Osteoblast (primary cell): ENCODE measurements around the gene PTPRD. TPM values are rescaled to one million over a fixed set of nuclear protein-coding genes. Genes with fewer than 3 reads are reported as not detected.

ENCODE experiments used
- DNase-seq: peaks from one replicate; pipeline ENCODE4 v3.0.0; 2011; ENCODE audit warnings: low spot score, mixed read lengths; ENCODE audit not compliant: insufficient read length; ENCODE audit errors: missing footprints
- H2AFZ ChIP-seq: 2 replicates; pipeline ENCODE4 v1.6.0; 2011; ENCODE audit warnings: mild to moderate bottlenecking, low read length
- H3K27ac ChIP-seq: 2 replicates; pipeline ENCODE4 v1.5.1; 2011; ENCODE audit warnings: mild to moderate bottlenecking, low read depth, low read length, moderate library complexity
- H3K27me3 ChIP-seq: 2 replicates; pipeline ENCODE4 v1.6.0; 2012; ENCODE audit warnings: mild to moderate bottlenecking, control low read depth, inconsistent platforms, low read length, moderate library complexity; ENCODE audit not compliant: insufficient read depth
- H3K36me3 ChIP-seq: 2 replicates; pipeline ENCODE4 v1.5.1; 2011; ENCODE audit warnings: mild to moderate bottlenecking, low read length, control low read depth, moderate library complexity; ENCODE audit not compliant: insufficient read depth
- H3K4me1 ChIP-seq: 2 replicates; pipeline ENCODE4 v1.5.1; 2011; ENCODE audit warnings: mild to moderate bottlenecking, low read length, control low read depth, moderate library complexity; ENCODE audit not compliant: insufficient read depth
- H3K4me2 ChIP-seq: 2 replicates; pipeline ENCODE4 v1.6.0; 2011; ENCODE audit warnings: mild to moderate bottlenecking, low read length; ENCODE audit not compliant: insufficient read depth
- H3K4me3 ChIP-seq: fragments of 200-600 bp; sonication (generic); 3 replicates; pipeline ENCODE4 v1.5.1; 2012; ENCODE audit warnings: mild to moderate bottlenecking, low read length, inconsistent platforms; ENCODE audit not compliant: insufficient read depth
- H3K79me2 ChIP-seq: 2 replicates; pipeline ENCODE4 v1.6.0; 2012; ENCODE audit warnings: mild to moderate bottlenecking, low read length, control low read depth, inconsistent platforms; ENCODE audit not compliant: insufficient read depth
- H3K9me3 ChIP-seq: 2 replicates; pipeline ENCODE4 v1.5.1; 2011; ENCODE audit warnings: low read depth, low read length, control low read depth
- H4K20me1 ChIP-seq: 2 replicates; pipeline ENCODE4 v1.6.0; 2012; ENCODE audit warnings: mild to moderate bottlenecking, low read length, control low read depth; ENCODE audit not compliant: insufficient read depth
- CTCF ChIP-seq: IDR thresholded peaks from 2 replicates; pipeline ENCODE4 v1.5.1; 2011; ENCODE audit warnings: mild to moderate bottlenecking, low read depth, low read length, moderate library complexity; ENCODE audit errors: extremely low read depth
- total RNA-seq: library from RNA; depleted of rRNA; stranded (reverse); fragments of >200 nt; gene quantifications from 2 replicates; pipeline ENCODE4 v1.2.3, GENCODE V29; 2012

Gene PTPRD
- total RNA-seq, 1 donor: 23.9 TPM

DNA sequence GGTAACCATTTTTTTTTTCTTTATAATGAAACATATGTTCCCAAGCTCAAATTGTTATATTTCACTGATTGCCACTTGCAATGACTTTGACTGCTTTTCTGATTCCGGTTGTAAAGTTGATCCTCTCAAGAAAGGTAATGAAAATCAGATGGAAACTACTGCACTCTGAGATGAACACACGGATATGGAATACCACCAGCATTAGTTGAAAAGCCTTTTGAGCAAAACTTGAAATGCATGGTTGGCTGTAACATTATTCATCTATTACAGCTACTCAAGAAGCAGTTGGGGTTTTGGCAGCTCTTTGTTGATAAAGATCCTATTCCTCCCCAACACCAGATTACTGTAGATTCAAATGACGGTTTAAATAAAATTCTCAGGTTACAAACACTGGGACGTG lies 2221.7 kb downstream of the PTPRD start:
- H3K27ac ChIP-seq: no peak overlapping the region
- no peak overlapping the region for H3K4me2 ChIP-seq
- H4K20me1 ChIP-seq: no peaks in the 10 kb centered on the region
- H2AFZ ChIP-seq: no peak overlapping the region
- no peak overlapping the region for H3K4me3 ChIP-seq
- H3K9me3 ChIP-seq: no peaks in the 10 kb centered on the region
- no peaks in the 10 kb centered on the region for H3K79me2 ChIP-seq
- no peaks in the 10 kb centered on the region for H3K27me3 ChIP-seq
- no peak for DNase-seq
- TF ChIP-seq CTCF: no peak
- H3K36me3 ChIP-seq: no peaks in the 10 kb centered on the region
- no peaks in the 10 kb centered on the region for H3K4me1 ChIP-seq

- DNase-seq: no peak
Measured at GRCh38 chr9:8390571-8390970, 2222.2 kb downstream of the PTPRD start.

GRCh38 chr9:8389531-8389930 lies 2223.3 kb downstream of the PTPRD start:
- Histone ChIP-seq H3K4me1 (no peaks in the 10 kb centered on the region), H3K4me2 (no peak overlapping the region), H3K36me3 (no peaks in the 10 kb centered on the region), H4K20me1 (no peaks in the 10 kb centered on the region), H3K9me3 (no peaks in the 10 kb centered on the region), H3K27me3 (no peaks in the 10 kb centered on the region), H3K4me3 (no peak overlapping the region), H3K27ac (no peak overlapping the region), H3K79me2 (no peaks in the 10 kb centered on the region), H2AFZ (no peak overlapping the region)
- TF ChIP-seq CTCF: no peak
- DNase-seq: no peak

More at GRCh38 chr9:8390571-8390970, 2222.2 kb downstream of the PTPRD start:
- no peaks in the 10 kb centered on the region for H3K9me3 ChIP-seq
- no peak overlapping the region for H3K4me3 ChIP-seq
- no peak overlapping the region for H2AFZ ChIP-seq
- TF ChIP-seq CTCF: no peak
- H3K4me1 ChIP-seq: no peaks in the 10 kb centered on the region
- H3K27me3 ChIP-seq: no peaks in the 10 kb centered on the region
- H3K27ac ChIP-seq: no peak overlapping the region
- H4K20me1 ChIP-seq: no peaks in the 10 kb centered on the region
- no peaks in the 10 kb centered on the region for H3K79me2 ChIP-seq
- no peak overlapping the region for H3K4me2 ChIP-seq
- H3K36me3 ChIP-seq: no peaks in the 10 kb centered on the region

DNA sequence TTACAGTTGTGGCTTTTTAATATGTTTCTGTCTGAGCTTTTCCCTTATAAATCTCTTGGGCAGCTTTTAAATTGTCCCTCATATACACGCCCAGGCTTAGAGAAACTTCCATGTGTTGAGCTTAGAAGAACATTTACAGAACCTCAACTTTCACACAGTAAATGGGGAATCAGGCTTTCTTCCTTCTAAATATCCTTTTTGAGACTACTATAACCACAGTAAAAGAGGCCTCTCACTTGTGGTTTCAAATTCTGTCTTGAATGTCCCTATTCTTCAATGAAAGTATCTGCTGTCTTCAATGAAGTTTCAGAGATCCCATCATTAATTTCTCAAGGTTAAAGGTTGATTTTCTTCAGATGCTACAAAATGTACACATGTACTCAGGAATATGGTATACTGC lies 2224.7 kb downstream of the PTPRD start:
- no peak overlapping the region for H2AFZ ChIP-seq
- no peak for TF ChIP-seq CTCF
- H3K4me1 ChIP-seq: no peaks in the 10 kb centered on the region
- no peak for DNase-seq
- H3K4me2 ChIP-seq: no peak overlapping the region
- no peaks in the 10 kb centered on the region for H3K36me3 ChIP-seq
- no peak overlapping the region for H3K4me3 ChIP-seq
- H3K9me3 ChIP-seq: no peaks in the 10 kb centered on the region
- no peaks in the 10 kb centered on the region for H3K27me3 ChIP-seq
- no peaks in the 10 kb centered on the region for H3K79me2 ChIP-seq
- H4K20me1 ChIP-seq: no peaks in the 10 kb centered on the region
- H3K27ac ChIP-seq: no peak overlapping the region
